NT2/D1 (cell line): Measurements from ENCODE around the gene SLC3A2.
A peak's percentile ranks its signal among the peaks of the same experiment; 100 is the strongest.

ENCODE experiments used
- DNase-seq: peaks from one replicate; pipeline ENCODE4 v3.0.0-alpha.2; 2011; ENCODE audit warnings: low read depth, low spot score
- H3K27me3 ChIP-seq: 2 replicates; pipeline ENCODE4 v1.6.0; 2011; ENCODE audit warnings: mild to moderate bottlenecking; ENCODE audit not compliant: insufficient read length, insufficient read depth
- H3K36me3 ChIP-seq: 2 replicates; pipeline ENCODE4 v1.6.1; 2011; ENCODE audit warnings: mild to moderate bottlenecking, low read length, mixed read lengths; ENCODE audit not compliant: insufficient read depth, insufficient read length
- H3K4me1 ChIP-seq: 2 replicates; pipeline ENCODE4 v1.5.1; 2011; ENCODE audit not compliant: insufficient read depth, insufficient read length
- H3K4me3 ChIP-seq: 2 replicates; pipeline ENCODE4 v1.5.1; 2011; ENCODE audit warnings: low read depth; ENCODE audit not compliant: insufficient read length
- H3K9ac ChIP-seq: 2 replicates; pipeline ENCODE4 v1.6.0; 2011; ENCODE audit warnings: low read depth; ENCODE audit not compliant: insufficient read length
- H3K9me3 ChIP-seq: 2 replicates; pipeline ENCODE4 v1.5.1; 2011; ENCODE audit warnings: mild to moderate bottlenecking, low read length; ENCODE audit not compliant: insufficient read depth
- SUZ12 ChIP-seq: IDR thresholded peaks from 2 replicates; pipeline ENCODE4 v1.6.1; 2011; ENCODE audit not compliant: insufficient read length, insufficient read depth; ENCODE audit errors: extremely low read depth
- YY1 ChIP-seq: IDR thresholded peaks from 2 replicates; pipeline ENCODE4 v1.6.1; 2011; ENCODE audit not compliant: insufficient read length, insufficient read depth
- ZNF274 ChIP-seq: IDR thresholded peaks from 2 replicates; pipeline ENCODE4 v1.6.1; 2011; ENCODE audit warnings: mild to moderate bottlenecking, low read depth, low read length

Gene SLC3A2

GRCh38 chr11:62863687-62864335 is 16.9 kb upstream of the SLC3A2 start:
- no peak overlapping the region for H3K4me3 ChIP-seq
- DNase-seq = no peak
- no peaks in the 10 kb centered on the region for H3K9me3 ChIP-seq
- no peaks in the 10 kb centered on the region for H3K27me3 ChIP-seq
- peaks cover 72% of the 10 kb centered on the region for H3K36me3 ChIP-seq
- TF ChIP-seq YY1 = no peak
- no peak for TF ChIP-seq SUZ12
- TF ChIP-seq ZNF274 = no peak
- H3K9ac ChIP-seq = no peak overlapping the region
- H3K4me1 ChIP-seq = peaks cover 12% of the 10 kb centered on the region

- Histone ChIP-seq H3K27me3 (no peaks in the 10 kb centered on the region), H3K36me3 (peaks cover 70% of the 10 kb centered on the region), H3K4me1 (peaks cover 12% of the 10 kb centered on the region), H3K4me3 (no peak overlapping the region), H3K9ac (no peak overlapping the region), H3K9me3 (no peaks in the 10 kb centered on the region)
- TF ChIP-seq ZNF274 (no peak), YY1 (no peak), SUZ12 (no peak)
- DNase-seq = no peak
Measured at GRCh38 chr11:62865635-62866034, 15.1 kb upstream of the SLC3A2 start.

- Histone ChIP-seq H3K27me3 (no peaks in the 10 kb centered on the region), H3K4me3 (no peak overlapping the region), H3K9ac (no peak overlapping the region), H3K9me3 (no peaks in the 10 kb centered on the region), H3K36me3 (peaks cover 90% of the 10 kb centered on the region), H3K4me1 (peaks cover 5% of the 10 kb centered on the region)
- no peak for TF ChIP-seq YY1
- TF ChIP-seq ZNF274 = no peak
- TF ChIP-seq SUZ12 = no peak
- DNase-seq = no peak
Measured at GRCh38 chr11:62874851-62875250, 5.8 kb upstream of the SLC3A2 start.

- Histone ChIP-seq H3K27me3 (no peaks in the 10 kb centered on the region), H3K36me3 (peaks cover 86% of the 10 kb centered on the region), H3K9me3 (no peaks in the 10 kb centered on the region), H3K9ac (no peak overlapping the region), H3K4me1 (peaks cover 7% of the 10 kb centered on the region), H3K4me3 (no peak overlapping the region)
- TF ChIP-seq SUZ12 (no peak), ZNF274 (no peak)
- no peak for DNase-seq
Measured at GRCh38 chr11:62875698-62876478, 4.8 kb upstream of the SLC3A2 start.

GRCh38 chr11:62876712-62877111 is 4.0 kb upstream of the SLC3A2 start:
- H3K27me3 ChIP-seq = no peaks in the 10 kb centered on the region
- H3K4me3 ChIP-seq = no peak overlapping the region
- H3K9ac ChIP-seq = no peak overlapping the region
- H3K4me1 ChIP-seq = peaks cover 7% of the 10 kb centered on the region
- no peak for TF ChIP-seq SUZ12
- TF ChIP-seq ZNF274 = no peak
- TF ChIP-seq YY1 = no peak
- H3K36me3 ChIP-seq = peaks cover 83% of the 10 kb centered on the region
- H3K9me3 ChIP-seq = no peaks in the 10 kb centered on the region
- DNase-seq = no peak

GRCh38 chr11:62879235-62879978 is 1.3 kb upstream of the SLC3A2 start:
- peaks cover 85% of the 10 kb centered on the region for H3K36me3 ChIP-seq
- no peak for DNase-seq
- TF ChIP-seq SUZ12 (no peak), YY1 (no peak), ZNF274 (no peak)
- H3K9ac ChIP-seq = peak overlapping the region; percentile 39
- no peaks in the 10 kb centered on the region for H3K9me3 ChIP-seq
- no peak overlapping the region for H3K4me3 ChIP-seq
- peaks cover 10% of the 10 kb centered on the region for H3K4me1 ChIP-seq
- no peaks in the 10 kb centered on the region for H3K27me3 ChIP-seq

GRCh38 chr11:62880231-62880802 is 379 bp upstream of the SLC3A2 start:
- Histone ChIP-seq H3K4me3 (peak overlapping the region; percentile 99), H3K36me3 (peaks cover 85% of the 10 kb centered on the region), H3K27me3 (no peaks in the 10 kb centered on the region), H3K4me1 (peaks cover 14% of the 10 kb centered on the region), H3K9me3 (no peaks in the 10 kb centered on the region), H3K9ac (peak overlapping the region; percentile 100)
- DNase-seq = no peak
- no peak for TF ChIP-seq YY1
- no peak for TF ChIP-seq SUZ12
- no peak for TF ChIP-seq ZNF274
